ENCODE measurements around the gene SHANK1.

The SHANK1 gene

GRCh38 chr19:50711196-50711595, 8.4 kb downstream of the SHANK1 start:
- DNase-seq = no peak

DNA sequence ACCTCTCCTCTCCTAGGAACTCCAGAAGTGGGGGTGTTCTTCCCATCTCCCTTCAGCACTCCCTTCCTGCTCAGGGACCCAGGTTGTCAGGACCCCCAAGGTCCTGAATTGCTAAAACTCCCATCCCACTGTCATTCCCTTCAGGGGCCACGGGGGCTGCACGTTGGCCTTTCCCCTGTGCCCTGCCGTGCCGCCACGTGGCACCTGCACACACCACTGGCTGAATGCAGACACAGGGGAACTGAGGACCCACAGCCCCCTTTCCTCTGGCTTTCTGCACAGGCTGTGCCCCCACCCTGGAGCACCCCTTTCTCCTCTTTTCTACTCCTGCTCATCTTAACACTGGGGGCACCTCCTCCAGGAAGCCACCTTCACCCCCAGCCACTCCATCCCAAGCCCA, 9.0 kb downstream of the SHANK1 start:
- no peak for DNase-seq

- DNase-seq = no peak
These were observed 9.5 kb downstream of the SHANK1 start for GRCh38 chr19:50710094-50710493.

DNA sequence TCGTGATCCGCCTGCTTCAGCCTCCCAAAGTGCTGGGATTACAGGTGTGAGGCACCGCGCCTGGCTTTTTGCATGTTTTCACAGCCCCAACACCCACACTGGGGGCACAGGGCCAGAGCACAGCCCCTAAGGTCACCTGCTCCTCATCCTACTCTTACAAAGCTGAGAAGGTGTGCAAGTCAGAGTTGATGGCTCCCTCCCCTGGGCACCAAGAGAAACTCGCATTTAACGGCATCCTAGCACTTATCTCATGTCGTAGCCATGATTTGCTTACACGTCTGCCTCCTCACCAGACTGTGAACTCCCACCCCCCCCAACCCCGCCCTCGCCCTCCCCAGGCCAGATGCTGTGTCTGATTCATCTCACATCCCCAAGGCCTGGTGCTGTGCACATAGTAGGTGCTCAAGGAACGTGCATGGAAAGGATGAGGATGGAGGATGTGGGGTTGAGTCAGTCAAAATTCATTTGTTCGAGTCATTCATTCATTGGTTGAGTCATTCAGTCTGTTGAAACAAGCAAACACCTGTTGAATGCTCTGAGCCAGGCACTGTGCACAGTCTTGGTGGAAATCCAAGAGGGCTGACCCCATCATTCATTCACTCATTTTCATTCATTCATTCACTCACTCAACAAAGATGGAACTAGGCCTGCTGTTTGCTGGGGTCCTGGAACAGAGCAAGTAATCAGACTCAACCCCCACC, 11.3 kb downstream of the SHANK1 start:
- DNase-seq = no peak

DNA sequence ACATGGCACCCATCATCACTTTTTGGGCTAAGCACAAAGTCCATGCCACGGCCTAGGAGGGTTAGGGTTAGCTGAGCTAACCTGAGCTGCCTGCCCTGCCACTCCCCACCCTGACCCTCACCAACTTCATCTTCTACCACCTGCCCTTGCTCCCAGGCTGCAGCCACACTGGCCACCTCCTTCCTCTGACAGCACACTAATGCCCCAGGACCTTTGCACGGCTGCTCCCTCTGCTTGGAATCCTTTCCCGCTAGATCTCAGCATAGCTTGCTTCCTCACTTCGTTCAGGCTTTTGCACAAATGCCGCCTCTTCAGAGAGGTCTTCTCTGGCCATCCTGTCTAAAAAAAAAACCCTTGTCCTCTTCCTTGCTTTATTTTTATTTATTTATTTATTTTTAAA, 13.2 kb downstream of the SHANK1 start:
- DNase-seq = no peak

DNA sequence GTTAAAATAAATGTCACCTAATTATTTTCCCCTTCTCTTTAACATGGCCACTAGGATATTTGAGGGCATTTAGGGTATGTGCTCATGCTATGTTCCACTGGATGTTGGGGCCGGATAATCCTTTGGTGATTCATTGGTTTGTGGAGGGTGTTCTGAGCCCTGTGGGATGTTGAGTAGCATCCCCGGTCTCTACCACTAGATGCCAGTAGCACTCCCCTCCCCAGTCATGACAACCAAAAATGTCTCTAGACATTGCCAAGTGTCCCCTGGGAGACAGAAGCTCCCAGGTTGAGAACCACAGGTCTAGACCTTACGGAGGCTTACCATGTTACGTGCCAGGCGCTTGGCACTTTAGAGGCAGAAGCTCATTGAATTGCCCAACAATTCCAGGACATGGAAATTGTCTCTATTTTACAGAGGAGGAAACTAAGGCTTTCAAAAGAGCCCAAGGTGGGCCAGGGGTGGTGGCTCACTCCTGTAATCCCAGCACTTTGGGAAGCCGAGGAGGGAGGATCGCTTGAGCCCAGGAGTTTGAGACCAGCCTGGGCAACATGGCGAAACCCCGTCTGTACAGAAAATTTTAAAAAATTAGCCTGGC, 14.1 kb downstream of the SHANK1 start:
- DNase-seq = peak; percentile 16

- no peak for DNase-seq
These were observed 15.4 kb downstream of the SHANK1 start for GRCh38 chr19:50703915-50704796.

DNA sequence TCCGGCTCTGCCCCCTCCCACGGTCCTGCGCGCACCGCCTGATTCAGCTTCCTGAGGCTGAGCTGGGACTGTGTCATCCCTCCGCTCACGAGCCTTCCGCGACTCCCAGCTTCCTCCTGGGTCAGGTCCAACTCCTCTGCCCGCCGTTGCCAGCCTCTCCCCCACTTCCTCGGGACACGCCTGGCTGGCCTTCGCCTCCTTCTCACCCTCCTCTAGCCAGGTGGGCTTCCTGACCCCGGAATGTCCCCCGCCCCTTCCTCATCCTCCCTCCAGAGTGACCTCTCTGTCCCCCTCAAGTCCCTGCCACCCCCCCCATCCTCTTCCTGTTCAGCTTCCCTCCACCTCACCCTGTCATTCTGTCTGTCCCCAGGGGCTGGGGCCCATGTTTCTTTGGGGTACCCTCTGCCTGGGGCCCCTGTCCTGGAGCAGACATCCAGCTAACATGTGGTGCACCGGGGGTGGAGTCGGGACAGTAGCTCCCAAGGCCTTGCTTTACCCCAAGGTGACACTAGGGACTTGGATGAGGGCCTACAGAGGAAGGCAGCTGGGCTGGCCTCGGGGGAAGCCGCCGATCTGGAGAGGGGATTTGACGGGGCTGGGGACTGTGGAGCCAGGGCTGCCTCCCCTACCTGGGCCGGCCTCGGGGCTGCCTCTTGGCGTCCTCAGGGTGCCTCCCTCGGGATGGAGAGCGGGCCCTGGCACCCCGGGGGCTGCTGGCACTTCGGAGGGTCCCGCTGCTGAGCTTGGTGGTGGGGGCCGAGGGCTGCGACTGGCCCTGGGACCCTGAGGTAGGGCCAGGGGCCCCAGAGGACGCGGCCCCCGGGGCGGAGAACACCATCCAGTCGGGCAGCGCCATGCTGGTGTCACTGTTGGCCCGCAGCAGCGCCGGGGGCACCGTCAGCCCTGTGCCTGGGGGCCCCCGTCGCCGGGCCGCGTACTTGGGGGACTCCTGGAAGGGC, 16.5 kb downstream of the SHANK1 start:
- DNase-seq = no peak

GRCh38 chr19:50702158-50702870, 17.3 kb downstream of the SHANK1 start:
- DNase-seq = no peak

DNA sequence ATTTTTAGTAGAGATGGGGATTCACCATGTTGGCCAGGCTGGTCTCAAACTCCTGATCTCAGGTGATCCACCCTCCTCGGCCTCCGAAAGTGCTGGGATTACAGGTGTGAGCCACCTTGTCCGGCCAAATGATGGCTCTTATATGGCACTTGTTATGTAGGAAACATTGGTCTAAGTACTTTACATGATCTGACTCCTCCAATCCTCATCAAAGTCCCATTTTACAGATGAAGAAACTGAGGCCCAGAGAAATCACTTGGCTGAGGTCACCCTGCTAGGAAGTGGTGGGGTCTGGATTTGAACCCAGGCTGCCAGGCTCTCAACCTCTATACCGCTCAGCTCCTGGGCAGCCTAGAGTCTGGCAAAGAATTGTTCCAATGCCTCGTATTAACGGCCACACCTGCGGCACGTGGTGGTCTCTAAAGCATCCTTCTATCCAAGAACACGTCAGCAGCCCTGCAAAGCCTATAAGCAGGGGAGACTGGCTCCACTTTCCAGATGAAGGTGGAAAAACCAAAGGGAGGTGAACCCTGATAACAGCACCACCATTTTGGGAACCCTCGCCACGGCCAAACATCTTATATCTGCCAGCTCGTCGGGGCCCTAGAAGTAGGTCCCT, 18.1 kb downstream of the SHANK1 start:
- DNase-seq = no peak

DNA sequence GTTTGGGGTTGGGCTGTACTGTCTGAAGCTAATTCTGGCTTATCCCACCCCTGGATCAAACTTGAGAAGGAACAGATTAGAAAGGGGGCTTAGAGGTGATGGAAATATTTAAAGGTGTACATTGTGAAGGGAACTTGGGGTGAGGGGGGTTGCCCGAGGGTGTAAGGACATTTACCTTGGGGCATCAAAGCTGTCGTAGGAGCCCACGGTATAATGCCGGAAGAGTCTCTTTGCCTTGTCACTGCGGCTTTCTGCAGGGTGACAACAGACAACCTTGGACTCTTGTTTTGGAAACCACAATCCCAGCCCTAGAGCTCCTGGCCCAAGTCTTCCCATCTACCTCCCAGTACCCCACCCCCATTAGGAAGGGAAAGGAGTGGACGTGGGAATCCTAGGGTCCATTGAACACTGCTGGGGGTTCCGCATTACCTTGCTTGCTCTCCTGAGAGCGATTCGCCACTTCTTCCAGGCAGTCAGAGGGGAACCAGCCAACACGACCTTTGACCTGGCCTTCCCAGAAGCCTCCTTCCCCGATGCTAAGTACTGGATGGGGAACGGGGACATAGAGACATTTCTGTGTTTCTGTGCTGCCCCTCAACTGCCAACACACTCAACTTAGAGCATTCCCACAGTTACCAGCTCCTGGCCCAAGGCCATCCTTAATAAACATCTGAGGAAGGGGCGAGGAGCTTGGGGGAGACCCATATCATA, 22.0 kb downstream of the SHANK1 start:
- DNase-seq = no peak

DNA sequence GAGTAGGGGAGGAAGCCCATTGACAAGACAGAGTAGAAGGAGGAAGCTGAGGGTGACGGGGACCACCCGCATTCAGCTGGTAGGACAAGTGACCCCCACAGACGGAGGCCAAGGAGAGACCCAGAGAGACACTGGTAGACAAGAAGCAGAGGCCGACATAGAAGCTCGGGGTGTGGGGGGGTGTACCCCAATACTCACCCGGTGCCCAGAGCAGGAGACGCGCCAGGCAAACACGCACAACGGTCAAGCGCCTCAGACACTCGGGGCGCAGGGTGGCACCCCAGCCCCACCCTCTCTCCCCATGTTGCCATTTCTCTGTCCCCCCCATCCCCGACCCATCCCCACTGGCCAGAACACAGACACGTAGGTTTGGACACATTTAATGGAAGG, 23.5 kb downstream of the SHANK1 start:
- no peak for DNase-seq

DNA sequence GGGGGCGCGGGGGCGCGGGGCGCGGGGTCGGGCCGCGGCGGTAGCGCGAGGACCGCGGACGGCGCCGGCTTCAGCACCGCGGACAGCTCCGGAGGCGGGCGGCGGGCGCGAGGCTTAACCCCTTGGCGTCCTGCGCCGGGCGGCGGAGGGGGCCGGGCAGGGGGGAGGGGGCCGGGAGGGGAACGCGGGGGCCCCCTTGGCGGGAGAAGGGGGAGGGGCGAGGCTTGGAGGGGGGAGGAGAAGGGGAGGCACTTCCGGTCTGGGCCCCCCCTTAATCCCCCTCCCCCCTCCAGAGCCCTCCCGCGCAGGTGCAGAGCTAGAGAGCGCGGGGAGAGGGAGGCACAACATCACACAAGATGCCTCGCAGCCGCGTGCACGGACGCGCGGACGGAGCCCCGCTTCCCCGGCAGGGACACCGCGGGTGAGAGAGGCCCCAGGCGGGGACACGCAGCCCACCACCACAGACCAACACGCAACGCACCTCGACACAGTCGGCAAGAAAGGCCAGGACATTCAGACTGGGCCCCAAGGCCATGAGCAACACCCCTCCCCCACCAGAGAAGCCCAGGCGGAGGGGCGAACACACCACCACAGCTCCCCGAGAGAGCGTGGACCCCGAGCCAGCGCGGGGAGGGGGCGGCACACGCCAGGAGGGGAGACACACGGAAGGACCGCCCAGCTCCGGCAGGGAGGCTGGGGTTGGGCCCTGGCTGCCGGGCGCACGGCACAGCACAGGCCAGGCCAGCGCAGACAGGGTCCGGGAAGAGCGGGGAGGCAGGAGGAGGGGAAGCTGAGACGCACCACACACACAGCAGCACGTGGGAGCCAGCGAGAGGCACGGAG, 24.1 kb downstream of the SHANK1 start:
- no peak for DNase-seq

DNA sequence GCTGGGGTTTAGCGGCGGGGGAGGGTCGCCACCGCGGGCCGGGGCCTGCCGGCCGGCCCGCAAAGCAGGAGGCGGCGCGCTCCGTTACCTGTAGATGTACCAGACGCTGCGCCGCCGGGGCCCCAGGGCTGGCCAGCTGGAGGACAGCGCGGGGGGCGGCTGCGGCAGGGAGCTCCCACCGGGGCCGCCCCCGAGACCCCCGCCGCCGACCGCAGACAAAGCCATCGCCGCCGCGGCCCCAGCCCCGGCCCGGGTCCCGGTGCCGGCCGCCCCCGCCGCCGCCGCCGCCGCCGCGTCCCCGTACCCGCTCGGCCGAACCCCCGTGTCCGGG, 24.8 kb downstream of the SHANK1 start:
- DNase-seq = no peak

DNA sequence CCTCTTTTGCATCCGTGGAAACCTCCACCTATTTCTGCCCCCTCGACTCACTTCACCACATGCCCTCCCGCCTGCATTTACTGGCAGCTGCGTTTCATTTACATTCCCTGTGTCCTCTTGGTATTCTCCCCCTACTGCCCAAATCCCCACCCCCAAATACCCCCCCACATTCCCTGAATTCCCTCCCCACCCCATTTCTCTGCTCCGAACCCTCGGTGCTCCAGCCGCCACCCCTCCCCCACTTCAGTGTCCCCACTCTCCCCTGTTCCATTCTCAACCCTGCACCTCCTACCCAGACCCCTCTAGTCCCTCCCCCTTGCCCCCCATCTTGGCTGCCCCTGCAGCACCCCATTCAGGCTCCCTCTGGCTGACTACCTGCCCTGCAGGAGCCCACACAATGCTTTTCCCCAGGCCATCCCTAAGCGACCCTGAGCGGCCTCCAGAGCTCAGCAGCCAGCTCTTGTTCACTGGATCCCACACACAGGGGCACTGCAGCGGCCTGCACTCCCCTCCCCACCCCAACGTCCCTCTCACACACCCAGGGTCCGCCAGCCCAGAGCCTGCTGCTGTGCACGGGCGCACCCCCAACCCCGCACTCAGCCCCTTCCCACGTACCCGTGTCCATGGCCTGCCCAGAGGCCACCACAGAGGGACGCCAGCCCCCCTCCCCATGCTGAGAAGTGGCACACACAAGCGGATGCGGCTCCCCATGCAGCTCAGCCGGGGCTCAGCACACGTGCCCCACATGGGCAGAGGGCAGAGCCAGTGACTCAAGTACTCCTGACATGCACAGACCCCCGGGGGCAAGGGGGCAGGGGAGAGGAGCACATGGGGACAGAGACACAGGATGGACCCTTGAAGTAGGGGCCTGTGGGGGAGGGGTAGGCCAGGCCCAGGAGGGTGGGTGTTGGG, 26.3 kb downstream of the SHANK1 start:
- no peak for DNase-seq

- DNase-seq = no peak
These were observed 29.2 kb downstream of the SHANK1 start for GRCh38 chr19:50690439-50690838.

DNA sequence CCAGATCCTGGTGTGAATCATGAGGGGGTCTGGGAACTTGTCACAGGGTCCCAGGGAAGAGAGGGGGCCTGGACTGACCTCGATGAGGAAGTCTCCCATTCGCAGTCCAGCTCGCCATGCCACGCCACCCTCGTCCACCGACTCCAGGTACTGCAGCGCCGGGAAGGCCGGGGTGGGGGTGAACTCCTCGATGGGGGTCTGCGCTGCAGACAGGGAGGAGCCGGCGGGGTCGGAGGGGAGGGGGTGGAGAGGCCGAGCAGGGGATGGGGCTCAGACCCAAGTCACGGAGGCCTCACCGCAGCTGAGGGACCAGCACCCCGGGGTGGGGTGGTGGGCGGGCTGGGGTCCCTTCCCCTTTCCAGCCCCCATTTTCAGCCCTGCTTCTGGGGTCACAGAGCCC, 30.8 kb downstream of the SHANK1 start:
- no peak for DNase-seq

- DNase-seq = no peak
These were observed 33.1 kb downstream of the SHANK1 start for GRCh38 chr19:50686310-50687032.
